CD4-positive, alpha-beta T cell (primary cell): ENCODE data around the gene CABP4. TPM values are rescaled to one million over a fixed set of nuclear protein-coding genes. Genes with fewer than 3 reads are reported as not detected.
A peak's percentile ranks its signal among the peaks of the same experiment; 100 is the strongest.

Experiments used
- ATAC-seq: fragments of 200-7000 bp; cut with Tn5 transposase; one replicate; pipeline ENCODE4 v1.10.0; 2022; ENCODE audit warnings: mild to moderate bottlenecking; ENCODE audit not compliant: poor library complexity
- CTCF ChIA-PET: fragments of 350-600 bp; sonication (Branson Sonifier 250); formaldehyde crosslinking; loops from one replicate; lab custom pipeline; 2021; ENCODE audit warnings: antibody characterized with exemption, inconsistent platforms; lab: Charles Lee
- POLR2A ChIA-PET: fragments of 350-600 bp; sonication (Branson Sonifier 250); formaldehyde crosslinking; loops from one replicate; lab custom pipeline; 2021; ENCODE audit warnings: antibody characterized with exemption, inconsistent platforms; lab: Charles Lee
- DNase-seq, 14 experiments: peaks; one replicate each; pipeline ENCODE4 v3.0.0-alpha.2; 2013 to 2020; ENCODE audit warnings: mixed read lengths in 2 of 14
- H3K27ac ChIP-seq, 2 donors: one replicate each; pipeline versions ENCODE4 v1.5.1 to v1.7.0; 2013; ENCODE audit warnings: low read length in 2 of 2, low read depth in 1 of 2, mild to moderate bottlenecking in 1 of 2
- H3K27me3 ChIP-seq, 2 experiments: 1 replicate in 1 of 2; 2 replicates in 1 of 2; pipeline versions ENCODE4 v1.6.1 to v1.7.0; 2013; ENCODE audit warnings: low read length in 2 of 2, control low read depth in 1 of 2, mild to moderate bottlenecking in 1 of 2, moderate library complexity in 1 of 2; ENCODE audit not compliant: insufficient read depth in 2 of 2, control insufficient read depth in 1 of 2
- H3K36me3 ChIP-seq: one replicate; pipeline ENCODE4 v1.6.1; 2013; ENCODE audit warnings: low read length, control low read depth; ENCODE audit not compliant: insufficient read depth
- H3K4me1 ChIP-seq: one replicate; pipeline ENCODE4 v1.6.1; 2013; ENCODE audit warnings: low read length, control low read depth; ENCODE audit not compliant: insufficient read depth
- H3K4me3 ChIP-seq: one replicate; pipeline ENCODE4 v1.5.1; 2013; ENCODE audit warnings: mild to moderate bottlenecking, low read length, moderate library complexity
- H3K9me3 ChIP-seq, 2 experiments: 1 replicate in 1 of 2; 2 replicates in 1 of 2; pipeline versions ENCODE4 v1.6.1 to v1.7.0; 2013; ENCODE audit warnings: low read length in 2 of 2, mild to moderate bottlenecking in 2 of 2, control low read depth in 1 of 2, moderate library complexity in 1 of 2; ENCODE audit not compliant: control insufficient read depth in 1 of 2, insufficient read depth in 1 of 2
- H3K27ac Mint-ChIP-seq: one replicate; pipeline ENCODE4 v1.8.0; 2020; ENCODE audit warnings: mixed read lengths
- H3K27me3 Mint-ChIP-seq: one replicate; pipeline ENCODE4 v1.8.0; 2021; ENCODE audit warnings: mixed read lengths
- H3K36me3 Mint-ChIP-seq: one replicate; pipeline ENCODE4 v1.8.0; 2021; ENCODE audit warnings: low read depth, mixed read lengths
- H3K4me1 Mint-ChIP-seq: one replicate; pipeline ENCODE4 v1.8.0; 2021; ENCODE audit warnings: low read depth, mixed read lengths
- H3K4me3 Mint-ChIP-seq: one replicate; pipeline ENCODE4 v1.8.0; 2020; ENCODE audit warnings: mild to moderate bottlenecking, mixed read lengths
- H3K9me3 Mint-ChIP-seq: one replicate; pipeline ENCODE4 v1.8.0; 2020; ENCODE audit warnings: mixed read lengths
- intact Hi-C, 2 experiments: fragments of 100-400 bp; cut with DNase I in 1 of 2; cut with micrococcal nuclease in 1 of 2; formaldehyde crosslinking; loops; one replicate each; pipeline versions ENCODE4 v1.15.1 to v1.9.0; 2023 to 2025; cut with DNase I, micrococcal nuclease
- total RNA-seq, 174 experiments: library from RNA in 2 of 174; stranded (reverse) in 2 of 174; gene quantifications; one replicate each; pipeline ENCODE4 v1.2.3 and lab custom pipeline; 2021 to 2026
- TF ChIP-seq, protein P1 (sequence below): fragments of 200-600 bp; IDR thresholded peaks from one replicate; pipeline ENCODE4 v1.8.0; 2022; ENCODE audit warnings: antibody characterized with exemption, mild to moderate bottlenecking

CABP4 gene
- total RNA-seq, 2 experiments from 2014 or later = 7.5 to 8.5 TPM

DNA sequence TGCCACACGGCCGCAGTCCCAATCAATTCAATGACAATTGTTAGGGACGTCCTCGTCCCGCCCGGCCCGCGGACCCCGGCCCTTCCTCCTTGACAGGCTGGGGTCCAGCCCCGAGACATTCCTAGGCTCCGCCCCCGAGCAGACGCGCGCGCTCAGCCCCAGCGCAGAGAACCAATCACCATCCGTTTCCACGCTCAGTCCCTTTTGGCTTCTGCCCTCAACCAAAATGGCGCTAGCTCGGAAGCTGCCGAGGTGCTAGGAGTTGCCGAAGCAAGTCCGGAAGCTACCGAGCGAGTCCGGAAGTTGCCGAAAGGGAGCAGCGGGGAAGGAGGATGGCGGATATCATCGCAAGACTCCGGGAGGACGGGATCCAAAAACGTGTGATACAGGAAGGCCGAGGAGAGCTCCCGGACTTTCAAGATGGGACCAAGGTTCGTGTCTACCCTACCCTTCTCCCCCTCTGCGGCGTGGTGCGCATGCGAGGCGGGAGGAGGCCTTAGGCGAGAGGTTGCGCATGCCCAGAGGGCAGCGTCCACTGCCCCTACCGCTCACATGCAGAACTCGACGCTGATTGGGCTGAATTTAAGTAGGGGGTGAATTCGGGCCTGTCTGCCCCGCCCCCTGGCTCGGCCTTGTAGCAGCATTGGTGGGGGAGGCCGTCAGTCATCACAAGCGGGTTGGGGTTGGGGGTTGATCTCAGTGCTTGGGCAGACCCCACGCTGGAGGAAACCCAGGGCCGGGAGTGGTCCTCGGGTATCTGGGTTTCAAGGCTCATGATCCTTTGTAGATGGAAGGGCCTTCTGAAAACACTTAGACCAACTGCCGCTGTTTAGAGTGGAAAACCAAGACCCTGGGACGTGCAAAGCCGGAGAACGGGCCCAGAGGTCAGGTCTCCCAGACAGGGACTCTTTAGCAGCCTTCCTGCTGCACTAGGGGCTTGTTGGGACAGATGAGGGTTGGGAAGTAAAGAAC lies 28.0 kb downstream of the CABP4 start, which contains the start of gene AIP:
Gene AIP, plus strand, starts transcription at position 200 of the 972 bp plus-strand sequence. Its CDS starts 133 bp downstream, at position 333.
- POLR2A ChIA-PET = interaction anchor here (0.6 to 5.5 kb wide), 32 partner anchors 8 to 243 kb away, joined by 3 to 110 read pairs (median 6); partner anchors contain the start of genes ANKRD13D, CLCF1, PITPNM1 and POLD4
- Histone ChIP-seq H3K9me3 (no peaks in the 10 kb centered on the region), H3K27me3 (no peaks in the 10 kb centered on the region), H3K27ac (peak within 1 kb of the TSS; percentile 90), H3K4me1 (peaks cover 63% of the 10 kb centered on the region), H3K4me3 (peak within 1 kb of the TSS; percentile 80), H3K36me3 (peaks cover 16% of the 10 kb centered on the region)
- H3K27ac Mint-ChIP-seq = peak within 1 kb of the TSS; percentile 95
- H3K36me3 Mint-ChIP-seq = peaks cover 43% of the 10 kb centered on the region
- H3K4me3 Mint-ChIP-seq = peak within 1 kb of the TSS; percentile 91
- CTCF ChIA-PET = interaction anchor here (0.7 to 1.9 kb wide), 5 partner anchors 15 to 94 kb away, joined by 3 to 8 read pairs (median 5); partner anchors contain the start of genes PPP1CA and TMEM134
- intact Hi-C loops = loop anchor here (1.0 to 10.0 kb wide), 5 partner anchors 14 to 198 kb away; partner anchors contain the start of genes ANKRD13D (in 1 of the 2), CARNS1 (in 1 of the 2) and TMEM134 (in 1 of the 2)
- TF ChIP-seq, protein P1, sequence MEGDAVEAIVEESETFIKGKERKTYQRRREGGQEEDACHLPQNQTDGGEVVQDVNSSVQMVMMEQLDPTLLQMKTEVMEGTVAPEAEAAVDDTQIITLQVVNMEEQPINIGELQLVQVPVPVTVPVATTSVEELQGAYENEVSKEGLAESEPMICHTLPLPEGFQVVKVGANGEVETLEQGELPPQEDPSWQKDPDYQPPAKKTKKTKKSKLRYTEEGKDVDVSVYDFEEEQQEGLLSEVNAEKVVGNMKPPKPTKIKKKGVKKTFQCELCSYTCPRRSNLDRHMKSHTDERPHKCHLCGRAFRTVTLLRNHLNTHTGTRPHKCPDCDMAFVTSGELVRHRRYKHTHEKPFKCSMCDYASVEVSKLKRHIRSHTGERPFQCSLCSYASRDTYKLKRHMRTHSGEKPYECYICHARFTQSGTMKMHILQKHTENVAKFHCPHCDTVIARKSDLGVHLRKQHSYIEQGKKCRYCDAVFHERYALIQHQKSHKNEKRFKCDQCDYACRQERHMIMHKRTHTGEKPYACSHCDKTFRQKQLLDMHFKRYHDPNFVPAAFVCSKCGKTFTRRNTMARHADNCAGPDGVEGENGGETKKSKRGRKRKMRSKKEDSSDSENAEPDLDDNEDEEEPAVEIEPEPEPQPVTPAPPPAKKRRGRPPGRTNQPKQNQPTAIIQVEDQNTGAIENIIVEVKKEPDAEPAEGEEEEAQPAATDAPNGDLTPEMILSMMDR = peak; percentile 37
- peak; percentile 77 for ATAC-seq
- peak; percentile 94 to 99 (median 97) for DNase-seq
- no peaks in the 10 kb centered on the region for H3K9me3 Mint-ChIP-seq
- no peaks in the 10 kb centered on the region for H3K27me3 Mint-ChIP-seq
- peaks cover 56% of the 10 kb centered on the region for H3K4me1 Mint-ChIP-seq

DNA sequence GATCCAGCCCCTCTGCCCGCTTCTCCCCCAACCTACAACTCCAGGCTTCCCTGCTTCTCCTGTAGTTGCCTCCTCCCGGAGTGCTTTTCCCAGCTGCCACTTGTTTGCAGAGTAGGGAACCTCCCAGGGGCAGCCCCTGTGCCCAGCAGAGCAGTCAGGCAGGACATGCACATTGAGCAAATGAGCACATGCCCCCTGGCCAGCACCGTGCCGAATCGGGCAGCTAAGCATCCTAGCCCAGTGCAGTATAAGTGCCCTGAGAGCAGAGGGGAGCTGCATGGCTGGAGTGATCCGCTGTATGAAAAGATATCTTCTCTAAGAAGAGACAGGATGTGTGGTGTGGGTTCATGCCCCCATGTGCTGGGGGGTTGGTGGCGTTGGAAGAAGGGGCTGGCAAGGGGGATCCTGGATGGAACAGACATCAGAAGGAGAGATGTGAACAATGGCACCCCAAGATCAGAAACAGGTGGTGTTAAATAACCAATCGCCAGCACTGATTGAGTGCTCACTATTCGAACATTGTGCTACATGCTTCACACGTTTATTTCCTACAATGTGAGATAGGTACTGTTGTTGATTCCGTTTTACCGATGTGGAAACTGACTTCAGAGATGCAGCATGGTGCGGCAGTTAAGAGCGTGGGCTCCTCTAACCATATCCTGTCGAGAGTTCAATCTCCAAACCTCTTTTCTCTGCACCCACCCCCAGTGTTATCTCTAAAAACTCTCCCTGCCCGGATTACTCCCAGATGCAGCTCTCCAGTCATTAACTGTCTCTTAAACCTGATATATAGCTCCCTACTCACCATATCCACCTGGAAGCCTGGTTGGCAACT lies 28.9 kb downstream of the CABP4 start:
- no peaks in the 10 kb centered on the region for H3K9me3 Mint-ChIP-seq
- ATAC-seq (peak; percentile 52), DNase-seq (peak in 8 of 14 experiments; percentile 34 to 90 (median 57))
- CTCF ChIA-PET = interaction anchor here (0.9 to 1.9 kb wide), 4 partner anchors 15 to 95 kb away, joined by 3 to 8 read pairs (median 3); partner anchors contain the start of genes PITPNM1, PPP1CA and TMEM134
- Histone ChIP-seq H3K4me3 (peak overlapping the region; percentile 80), H3K36me3 (peaks cover 22% of the 10 kb centered on the region), H3K27ac (peak overlapping the region; percentile 90), H3K4me1 (peaks cover 72% of the 10 kb centered on the region), H3K27me3 (no peaks in the 10 kb centered on the region), H3K9me3 (no peaks in the 10 kb centered on the region)
- peak overlapping the region; percentile 95 for H3K27ac Mint-ChIP-seq
- H3K4me3 Mint-ChIP-seq = peak overlapping the region; percentile 91
- TF ChIP-seq, protein P1 = no peak
- POLR2A ChIA-PET = interaction anchor here (0.6 to 5.5 kb wide), 26 partner anchors 9 to 213 kb away, joined by 3 to 110 read pairs (median 7); partner anchors contain the start of genes PITPNM1, POLD4, PPP1CA and PTPRCAP
- intact Hi-C loops = loop anchor here (1.0 to 10.0 kb wide), 6 partner anchors 15 to 199 kb away; partner anchors contain the start of genes ANKRD13D (in 1 of the 2), CARNS1 (in 1 of the 2), PTPRCAP (in 1 of the 2) and TMEM134 (in 1 of the 2)
- H3K36me3 Mint-ChIP-seq = peaks cover 52% of the 10 kb centered on the region
- H3K27me3 Mint-ChIP-seq = no peaks in the 10 kb centered on the region
- H3K4me1 Mint-ChIP-seq = peaks cover 64% of the 10 kb centered on the region
